HG02885 (cell line): ENCODE results near the gene DGKI.
"Not testable (repeated sequence)": the region's sequence is repeated elsewhere in the genome, so short reads cannot be mapped to it uniquely, and the experiment has no call there.

Experiments used
- ATAC-seq: cut with Tn5 transposase; IDR thresholded peaks from one replicate; pipeline ENCODE4 v1.9.1; 2021; ENCODE audit warnings: mild to moderate bottlenecking; ENCODE audit not compliant: unreplicated experiment, poor library complexity

DGKI gene

DNA sequence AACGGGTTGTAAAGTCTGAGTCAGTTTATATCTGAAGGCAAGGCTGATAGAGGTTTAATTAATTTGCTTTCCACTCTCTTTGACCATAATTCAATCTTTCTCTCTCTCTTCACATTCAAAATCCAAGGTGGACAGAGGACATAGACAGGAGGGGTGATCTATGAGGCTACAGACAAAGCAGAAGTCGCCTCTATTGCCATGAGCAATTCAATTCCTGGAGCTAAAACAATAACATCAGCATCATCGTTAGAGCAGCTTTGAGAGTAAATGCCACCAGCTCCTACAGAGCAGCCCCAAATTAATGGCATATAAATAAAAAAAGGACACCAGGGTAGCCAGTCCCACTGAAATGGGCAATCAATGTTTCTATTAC lies 93.2 kb downstream of the DGKI start:
- no peak for ATAC-seq

DNA sequence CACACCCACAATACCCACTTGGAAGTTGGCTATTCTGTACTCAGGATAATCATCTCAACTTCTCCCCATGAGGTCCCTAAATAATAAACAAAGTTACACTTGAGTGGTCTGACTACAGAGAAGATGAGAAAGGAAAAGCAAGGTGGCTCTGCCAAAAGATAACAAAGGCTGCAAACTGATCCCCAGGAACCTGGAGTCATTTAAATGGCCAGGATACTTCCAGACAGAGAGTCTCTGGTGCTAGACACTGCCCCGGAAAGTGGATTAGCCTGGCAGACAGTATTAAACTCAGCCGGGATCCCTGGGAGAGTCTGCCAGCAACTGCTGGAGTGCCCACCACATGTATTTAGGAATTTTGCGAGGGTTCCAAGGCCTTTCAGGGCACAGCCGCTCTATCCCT lies 93.7 kb downstream of the DGKI start:
- no peak for ATAC-seq

DNA sequence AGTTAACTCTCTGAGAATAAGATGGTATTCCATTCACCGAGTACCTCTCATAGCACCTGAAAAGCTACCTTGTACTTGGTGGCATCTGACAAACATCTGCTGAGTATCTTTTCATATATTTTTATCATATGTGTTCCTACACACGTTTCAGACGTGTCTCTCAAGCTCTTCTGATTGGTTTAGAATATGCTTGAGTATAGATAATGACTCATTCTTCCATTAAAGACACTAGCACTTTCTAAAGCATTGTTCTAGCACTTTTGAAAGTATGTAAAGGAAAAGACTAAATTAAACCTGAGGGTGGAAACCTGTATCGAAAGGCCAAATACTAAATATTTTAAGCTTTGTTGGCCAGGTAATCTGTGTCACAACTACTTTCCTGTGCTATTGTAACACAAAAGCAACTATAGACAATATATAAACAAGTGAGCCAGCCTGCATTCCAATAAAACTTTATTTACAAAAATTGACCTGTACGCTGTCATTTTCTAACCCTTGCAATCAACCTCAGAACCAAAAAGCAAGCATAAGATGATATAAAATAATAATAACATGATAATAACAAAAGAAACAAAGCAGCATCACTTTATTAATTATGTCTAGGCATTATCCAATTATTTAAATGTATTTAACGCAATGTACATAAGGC lies 95.3 kb downstream of the DGKI start:
- no peak for ATAC-seq

DNA sequence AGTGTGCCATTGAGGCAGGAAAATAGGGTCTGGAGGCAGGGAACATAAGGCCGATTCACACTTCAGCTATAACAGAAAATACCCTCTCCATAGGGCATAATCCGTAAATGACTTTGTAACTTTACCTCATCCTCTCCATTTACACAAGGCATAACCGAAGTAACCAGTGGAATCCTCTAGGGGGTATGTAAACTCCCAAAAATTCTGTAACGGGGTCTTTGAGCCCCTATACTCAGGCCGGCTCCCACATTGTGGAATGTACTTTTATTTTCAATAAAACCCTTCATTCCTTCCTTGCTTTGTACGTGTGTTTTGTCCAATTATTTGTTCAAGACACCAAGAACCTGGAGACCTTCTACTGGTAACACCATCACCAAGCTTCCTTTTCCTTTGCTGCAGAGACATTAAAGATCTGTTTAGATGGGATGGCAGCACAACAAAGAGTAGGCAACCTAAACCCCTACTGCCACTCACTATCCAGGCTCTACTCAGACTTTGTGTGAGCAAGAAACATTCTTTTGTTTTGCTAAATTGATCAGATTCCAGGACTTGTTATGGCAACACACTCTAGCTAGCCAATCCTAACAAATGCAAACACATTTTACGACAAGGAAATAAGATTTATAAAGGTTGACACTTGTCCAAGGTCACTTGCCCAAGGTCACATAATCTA lies 99.3 kb downstream of the DGKI start:
- ATAC-seq = no peak

DNA sequence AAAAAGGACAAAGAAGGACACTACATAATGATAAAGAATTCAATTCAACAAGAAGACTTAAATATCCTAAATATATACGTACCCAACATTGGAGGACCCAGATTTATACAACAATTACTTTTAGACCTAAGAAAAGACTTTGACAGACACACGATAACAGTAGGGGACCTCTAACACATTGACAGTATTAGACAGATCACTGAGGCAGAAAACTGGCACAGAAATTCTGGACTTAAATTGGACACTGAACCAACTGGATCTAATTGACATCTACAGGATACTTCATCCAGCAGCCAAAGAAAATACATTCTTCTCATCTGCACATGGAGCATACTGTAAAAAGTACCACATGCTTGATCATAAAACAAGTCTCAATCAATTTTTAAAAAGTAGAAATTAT lies 103.8 kb downstream of the DGKI start:
- no peak for ATAC-seq

DNA sequence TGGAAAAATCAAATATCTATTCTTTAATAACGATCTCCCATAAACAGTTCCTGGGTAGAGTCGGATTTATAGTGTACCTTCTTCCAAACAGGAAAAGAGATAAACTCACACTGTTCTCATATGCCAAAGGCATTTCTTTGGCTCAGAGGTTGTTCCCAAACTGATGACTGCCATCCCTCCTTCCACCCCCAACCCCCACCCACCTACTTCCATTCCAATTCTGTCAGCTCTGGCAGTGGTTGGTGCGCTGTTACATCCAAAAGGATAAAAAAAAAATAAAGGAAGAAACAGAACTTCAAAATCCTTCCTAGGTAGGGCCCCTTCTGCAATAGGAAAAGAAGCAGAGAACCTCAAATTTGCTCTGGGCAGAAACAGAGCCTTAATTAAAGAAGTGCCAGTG lies 104.7 kb downstream of the DGKI start:
- no peak for ATAC-seq

DNA sequence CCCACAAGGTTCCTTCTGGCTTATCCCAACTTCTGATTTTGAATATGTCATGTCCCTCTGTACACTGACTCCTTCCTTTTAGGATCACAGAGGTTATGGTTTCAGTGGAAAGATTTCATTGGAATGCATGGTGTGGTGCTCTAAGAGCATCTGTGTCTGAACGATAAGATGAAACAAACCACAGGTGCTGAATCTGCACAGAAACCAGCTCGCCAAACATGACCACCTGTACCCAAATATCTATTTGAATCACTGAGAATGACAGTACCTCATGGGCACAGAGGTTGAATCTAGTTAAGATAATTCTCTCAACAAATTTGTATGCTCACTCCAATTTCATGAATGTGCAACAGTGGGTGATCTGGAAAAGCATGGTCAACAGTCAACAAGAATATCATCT lies 105.3 kb downstream of the DGKI start:
- ATAC-seq = no peak

DNA sequence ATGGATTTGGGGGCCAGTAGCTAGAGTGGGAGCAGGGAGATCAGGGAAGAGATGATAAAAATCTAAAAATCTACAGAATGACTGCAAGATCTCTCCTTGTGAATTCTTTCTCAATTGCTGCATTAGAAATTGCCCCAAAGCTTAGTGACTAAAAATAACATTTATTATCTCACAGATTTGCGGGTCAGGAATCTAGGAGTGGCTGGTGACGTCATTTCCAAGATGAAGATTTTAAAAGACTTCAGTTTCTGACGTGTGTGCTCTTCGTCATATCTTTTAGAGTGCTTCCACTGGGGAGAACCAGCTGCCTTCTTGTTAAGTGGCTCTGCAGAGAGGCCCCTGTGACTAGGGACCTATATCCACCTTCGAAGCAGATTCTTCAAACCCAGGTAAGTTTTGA lies 112.6 kb downstream of the DGKI start:
- ATAC-seq = no peak

DNA sequence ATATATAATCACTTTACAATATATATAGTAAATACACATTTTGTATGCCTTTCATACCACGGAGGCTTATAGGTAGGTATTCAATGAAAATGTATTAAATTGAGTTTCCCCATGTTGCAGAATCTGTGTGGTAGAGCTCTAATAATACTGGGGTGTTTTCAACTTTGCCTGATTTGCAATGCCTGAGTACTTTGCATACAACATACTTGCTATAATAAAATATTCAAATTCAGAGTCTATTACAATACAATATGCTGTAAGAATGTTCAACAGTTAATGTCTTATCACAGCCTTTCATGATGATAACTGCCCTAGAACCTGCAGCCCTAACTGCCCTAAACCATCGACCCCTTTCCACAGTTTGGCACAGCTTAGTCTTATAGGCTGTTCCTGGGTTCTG lies 114.6 kb downstream of the DGKI start:
- no peak for ATAC-seq

DNA sequence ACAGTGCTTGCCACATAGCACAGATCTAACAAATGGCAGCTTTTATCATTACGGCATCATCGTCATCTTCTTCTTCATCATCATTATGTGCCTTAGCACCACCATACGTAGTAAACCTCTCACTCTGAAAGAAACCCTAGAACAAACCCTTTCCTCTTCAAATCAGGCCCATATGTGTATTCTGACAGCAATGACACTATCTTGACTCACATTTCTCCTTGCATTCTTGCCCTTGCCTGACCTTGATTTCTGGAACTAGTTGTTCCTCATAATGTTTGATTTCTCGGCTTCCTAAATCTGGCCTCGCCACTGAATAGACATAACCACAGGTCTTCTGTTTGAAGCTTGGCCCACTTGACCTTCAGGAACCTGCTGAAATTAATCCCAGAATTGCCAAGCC lies 115.3 kb downstream of the DGKI start:
- ATAC-seq = no peak

DNA sequence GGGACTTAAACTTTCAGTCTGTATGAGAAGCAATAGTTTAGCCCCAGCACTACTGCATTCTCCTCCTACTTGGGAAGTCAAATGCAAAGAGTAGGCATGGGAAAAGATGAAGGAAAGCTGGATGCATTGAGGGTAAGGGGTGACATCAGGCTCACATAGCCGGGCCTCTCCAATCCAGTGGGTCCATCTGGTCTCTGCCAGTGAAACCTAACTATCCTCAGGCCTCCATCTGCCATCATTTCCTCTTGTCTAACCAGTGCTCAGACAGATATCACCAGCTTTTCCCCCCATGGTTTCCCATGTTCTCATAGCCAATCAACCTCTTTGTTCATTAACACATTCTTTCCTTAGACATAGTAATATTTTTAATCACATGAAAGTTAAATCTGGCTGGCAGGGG lies 118.3 kb downstream of the DGKI start:
- no peak for ATAC-seq

DNA sequence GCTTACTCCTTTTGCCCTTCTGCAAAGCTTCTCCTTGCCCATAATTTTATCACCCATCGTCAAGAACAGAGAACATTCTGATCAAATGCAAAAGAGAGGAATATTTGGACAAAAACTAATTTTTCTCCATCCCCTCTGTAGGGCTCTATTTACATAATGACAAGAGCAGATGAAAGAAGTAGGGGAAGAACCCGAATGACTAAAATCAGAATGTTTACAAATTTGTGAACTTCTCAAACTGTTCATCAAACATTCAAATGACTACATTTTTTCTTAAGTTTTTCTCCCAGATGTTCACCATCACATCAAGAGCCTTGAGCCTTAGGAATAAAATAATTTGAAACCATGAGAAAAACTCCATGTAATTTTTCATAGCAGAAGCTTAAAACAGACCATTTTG lies 119.4 kb downstream of the DGKI start:
- no peak for ATAC-seq

DNA sequence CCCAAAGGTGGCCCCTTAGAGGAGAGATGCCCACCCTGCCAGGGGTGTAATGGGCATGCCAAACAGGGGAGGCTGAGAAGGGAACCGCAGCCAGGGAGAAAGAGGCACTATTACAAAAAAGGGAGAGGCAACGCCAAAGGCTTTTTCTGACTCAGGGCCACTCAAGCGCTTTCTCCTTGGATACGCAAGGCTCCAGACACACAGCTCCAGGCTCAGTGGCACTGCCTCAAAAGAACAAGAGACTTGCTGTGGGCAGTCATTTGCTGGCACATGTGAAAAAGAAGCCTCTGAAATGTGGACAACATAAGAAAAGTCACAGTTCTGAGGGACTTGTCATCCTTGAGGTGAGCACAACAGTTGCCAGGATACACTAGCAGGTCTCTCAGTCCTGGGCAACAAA lies 128.4 kb downstream of the DGKI start:
- ATAC-seq = no peak

DNA sequence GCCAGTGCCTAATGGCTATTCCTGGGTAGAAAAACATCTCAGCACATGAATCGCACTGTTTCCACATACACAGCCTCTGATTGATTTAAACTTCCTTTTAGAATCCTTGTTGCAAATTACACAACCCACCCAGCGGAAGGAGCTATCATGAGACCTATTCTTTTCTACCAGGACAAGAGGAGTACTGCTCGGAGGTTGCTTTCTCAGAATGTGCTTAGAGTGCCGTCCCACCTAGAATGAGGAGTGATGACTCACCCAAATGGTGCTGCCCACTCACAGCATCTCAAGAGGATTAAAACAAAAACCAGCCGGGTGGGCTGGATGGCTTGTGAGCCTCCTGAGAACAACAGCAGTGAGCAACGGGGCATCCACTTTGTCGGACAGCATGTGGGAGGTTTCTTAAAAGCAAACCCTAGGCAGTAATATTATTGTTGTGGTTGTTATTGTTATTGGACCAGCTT lies 128.9 kb downstream of the DGKI start:
- ATAC-seq = no peak

DNA sequence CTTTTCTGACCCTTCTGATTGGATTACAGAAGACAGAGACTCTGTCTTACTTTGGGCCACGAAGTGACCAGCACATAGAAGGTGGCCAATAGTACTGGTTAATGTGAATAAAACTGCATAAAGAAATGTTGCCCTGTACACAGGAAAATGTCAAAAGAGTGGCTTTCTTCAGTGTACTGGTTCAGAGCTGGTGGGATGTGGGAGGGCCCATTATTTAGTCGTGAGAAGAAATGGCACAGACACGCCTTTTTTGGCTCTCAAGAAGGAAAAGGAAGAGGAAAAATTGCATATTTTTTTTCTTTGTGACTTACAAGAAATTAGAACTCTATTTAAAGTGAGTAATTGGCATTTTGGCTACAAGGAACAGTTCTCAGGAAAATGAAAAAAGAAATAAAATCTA lies 129.7 kb downstream of the DGKI start:
- no peak for ATAC-seq

DNA sequence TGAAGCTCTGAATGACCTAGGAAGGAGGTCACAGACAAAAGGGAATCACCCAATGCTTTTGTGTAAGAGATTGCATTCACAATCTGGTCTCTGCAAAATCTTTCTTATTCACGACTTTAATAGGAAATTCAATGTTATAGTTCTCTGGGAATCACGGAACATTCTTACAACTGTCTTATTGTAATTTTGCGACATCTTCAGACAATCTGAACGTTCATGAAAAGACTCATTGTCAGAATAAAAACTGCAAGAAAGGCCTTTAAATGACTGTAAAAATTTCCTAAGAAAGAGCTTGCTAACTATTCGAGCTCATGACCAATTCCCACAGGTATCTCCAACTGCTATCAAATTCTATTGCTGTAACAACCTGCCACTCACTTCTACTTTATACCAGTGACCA lies 130.7 kb downstream of the DGKI start:
- no peak for ATAC-seq

DNA sequence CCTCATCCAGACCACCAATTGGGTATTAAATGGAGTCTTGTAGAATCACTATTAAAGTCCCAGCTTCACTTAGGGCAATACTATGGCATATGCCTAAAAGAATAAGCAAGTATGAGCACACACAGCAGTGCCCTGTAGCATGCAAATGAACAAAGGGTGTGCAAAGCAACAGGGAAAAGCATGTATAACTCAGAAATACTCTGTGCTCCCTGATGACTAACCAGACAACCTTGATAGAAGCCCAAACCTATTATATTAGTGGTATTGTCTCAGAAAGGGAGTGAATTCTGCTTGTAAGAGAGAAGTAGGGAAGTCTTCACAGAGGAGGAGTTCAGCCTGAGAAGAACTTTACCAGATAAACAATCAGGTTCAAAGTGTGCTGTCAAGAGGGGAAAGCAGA lies 131.2 kb downstream of the DGKI start:
- no peak for ATAC-seq

DNA sequence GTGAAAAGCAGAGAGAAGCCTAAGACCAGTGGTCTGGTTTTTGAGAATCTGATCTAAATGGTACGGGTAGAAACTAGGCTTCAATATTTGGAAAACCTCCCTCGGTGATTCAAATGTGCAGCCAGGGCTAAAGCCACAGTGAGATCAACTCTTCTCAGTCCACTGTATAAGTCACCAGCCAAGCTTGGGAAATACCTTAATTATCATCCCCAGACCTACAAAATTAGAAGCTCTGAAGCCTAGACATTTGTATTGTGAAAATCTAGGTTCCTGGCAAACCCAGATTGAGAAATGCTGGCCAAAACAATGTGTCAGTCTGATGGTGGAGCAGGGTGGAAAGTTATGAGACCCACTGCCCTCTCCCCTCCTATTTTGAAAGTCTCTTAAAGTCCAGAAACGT lies 131.7 kb downstream of the DGKI start:
- no peak for ATAC-seq

DNA sequence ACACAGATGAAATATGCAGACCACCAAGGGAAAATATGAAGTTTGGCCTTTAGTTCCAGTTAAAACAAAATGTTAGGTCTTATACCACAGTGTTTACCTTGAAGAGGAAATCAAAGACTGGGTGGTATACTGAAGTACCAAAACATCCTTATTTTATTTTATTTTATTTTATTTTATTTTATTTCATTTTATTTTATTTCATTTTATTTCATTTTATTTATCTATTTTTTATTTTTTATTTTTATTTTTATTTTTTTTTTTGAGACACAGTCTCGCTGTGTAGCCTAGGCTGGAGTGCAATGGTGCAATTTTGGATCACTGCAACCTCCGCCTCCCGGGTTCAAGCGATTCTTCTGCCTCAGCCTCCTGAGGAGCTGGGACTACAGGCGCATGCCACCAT lies 140.4 kb downstream of the DGKI start:
- not testable (repeated sequence) for ATAC-seq

DNA sequence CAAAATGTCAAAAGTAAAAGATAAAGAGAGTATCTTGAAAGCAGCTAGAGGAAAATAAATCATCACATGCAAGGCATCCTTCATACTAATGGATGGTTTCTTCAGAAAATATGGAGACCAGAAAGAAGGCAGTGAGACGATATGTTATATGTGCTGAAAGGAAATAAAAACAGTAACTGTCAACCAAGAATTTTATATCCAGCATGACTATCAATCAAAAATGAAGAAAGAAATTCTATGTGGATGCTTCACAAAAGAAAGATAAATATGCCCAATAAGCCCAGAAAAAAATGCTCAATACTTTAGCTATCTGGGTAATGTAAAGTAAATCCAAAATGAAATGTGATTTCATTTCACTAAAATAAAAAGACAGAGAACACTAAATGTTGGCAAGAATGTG lies 142.1 kb downstream of the DGKI start:
- ATAC-seq = no peak

DNA sequence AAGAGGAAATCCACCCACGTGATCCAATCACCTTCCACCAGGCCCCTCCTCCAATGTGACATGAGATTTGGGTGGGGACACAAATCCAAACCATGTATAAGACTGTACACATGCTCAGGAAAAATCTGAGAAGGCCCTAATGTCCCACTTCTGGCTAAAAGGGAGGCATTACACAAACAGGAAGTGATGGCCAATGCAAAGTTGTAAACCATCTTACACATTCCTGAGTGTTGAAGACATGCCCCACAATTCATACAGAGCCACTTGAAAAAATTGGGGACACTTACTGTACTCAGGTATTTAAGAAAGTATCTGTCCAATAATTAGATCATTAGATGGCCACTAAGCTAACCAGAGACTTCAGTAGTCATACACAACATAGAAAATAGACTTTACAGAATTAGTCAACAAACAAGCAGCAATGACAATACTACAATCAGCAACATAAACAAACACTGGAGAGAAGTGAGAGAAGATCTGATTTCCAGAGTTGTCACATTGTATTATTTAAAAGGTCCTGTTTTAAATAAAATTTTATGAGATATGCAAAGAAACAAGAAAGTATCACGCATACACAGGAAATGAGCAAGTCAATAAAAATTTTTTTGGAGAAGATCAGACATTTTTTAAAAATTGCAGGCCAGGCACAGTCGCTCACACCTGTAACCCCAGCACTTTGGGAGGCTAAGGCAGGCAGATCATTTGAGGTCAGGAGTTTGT lies 143.3 kb downstream of the DGKI start:
- ATAC-seq = no peak

DNA sequence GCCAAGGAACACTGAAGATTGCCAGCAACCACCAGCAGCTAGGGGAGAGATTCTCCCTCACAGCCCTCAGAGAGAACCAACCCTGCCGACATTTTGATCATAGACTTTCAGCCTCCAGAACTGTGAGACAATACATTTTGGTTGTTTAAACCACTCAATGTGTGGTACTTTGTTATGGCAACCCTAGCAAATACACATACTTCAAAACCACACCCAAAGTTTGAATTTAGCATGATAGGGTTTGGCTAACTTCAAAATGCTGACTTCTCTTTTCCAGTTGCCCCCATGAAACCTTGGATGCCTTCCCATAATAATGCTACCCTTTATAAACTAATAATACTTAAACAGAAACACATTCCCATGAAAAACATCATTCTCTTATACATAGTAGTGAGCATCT lies 149.8 kb downstream of the DGKI start:
- no peak for ATAC-seq
